ENCODE data around the gene MYO6.

The MYO6 gene

DNA sequence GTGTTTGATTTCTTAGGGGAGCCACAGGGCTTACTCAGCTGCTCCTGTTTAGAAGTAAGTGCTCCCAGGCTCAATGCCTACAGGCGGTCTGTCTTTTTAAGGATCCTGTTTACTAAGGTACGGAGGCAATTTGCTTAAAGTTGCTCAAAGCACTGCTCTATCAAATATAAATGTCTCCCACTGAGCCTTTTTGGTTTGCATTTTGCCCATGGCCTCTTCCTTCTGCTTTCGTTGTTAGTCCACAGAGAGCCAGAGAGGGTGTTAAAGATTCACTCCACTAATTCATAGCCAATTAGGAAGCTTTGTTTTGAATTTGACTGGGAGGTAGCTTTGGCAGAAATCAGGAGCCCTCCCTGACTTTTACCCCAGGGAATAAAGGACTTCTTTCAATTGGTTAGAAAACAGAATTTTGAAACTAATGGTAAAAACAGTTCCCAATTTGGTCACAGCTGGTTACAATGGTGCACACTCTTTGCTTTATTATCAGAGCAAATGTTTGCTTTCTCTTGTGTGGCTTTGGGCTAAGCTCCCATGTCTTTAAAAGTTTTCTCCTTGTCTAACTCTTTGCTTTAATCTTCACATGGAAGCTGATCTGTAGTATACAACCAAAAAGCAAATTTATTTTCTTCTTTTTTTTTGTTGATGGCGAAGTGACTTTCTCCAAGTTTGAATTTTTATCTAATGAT is 197.2 kb downstream of the MYO6 start:
- no peak for DNase-seq (ENCODE audit: insufficient read length, low spot score)
- no peak for FAIRE-seq
- TF ChIP-seq POLR2A (IDR thresholded peaks at IDR 0.05; ENCODE audit: low read depth, low read length): no peak

DNA sequence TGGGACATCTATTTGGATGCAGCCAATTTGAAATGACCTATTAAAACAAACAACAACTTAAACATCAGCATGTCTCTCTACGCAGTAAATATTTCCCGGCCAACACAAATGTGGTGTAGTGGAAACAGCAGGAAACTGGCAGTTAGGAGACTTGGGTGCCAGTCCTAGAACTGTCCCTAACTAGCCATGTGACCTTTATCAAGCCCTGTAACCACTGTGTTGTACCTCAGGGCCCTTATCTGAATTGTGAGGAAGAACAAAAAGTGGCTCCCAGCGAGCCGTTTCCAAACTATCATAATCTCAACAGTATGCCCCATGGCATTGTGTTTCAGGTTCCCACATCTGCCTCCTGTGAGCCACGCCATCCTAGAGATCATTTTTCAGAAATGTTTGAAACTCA is 198.9 kb downstream of the MYO6 start:
- DNase-seq (ENCODE audit: insufficient read length, low spot score) (no peak), FAIRE-seq (no peak)
- TF ChIP-seq POLR2A (IDR thresholded peaks at IDR 0.05; ENCODE audit: low read depth, low read length): no peak

GRCh38 chr6:75952128-75952527 is 203.1 kb downstream of the MYO6 start:
- TF ChIP-seq POLR2A (IDR thresholded peaks at IDR 0.05; ENCODE audit: low read depth, low read length): no peak
- FAIRE-seq: no peak

DNA sequence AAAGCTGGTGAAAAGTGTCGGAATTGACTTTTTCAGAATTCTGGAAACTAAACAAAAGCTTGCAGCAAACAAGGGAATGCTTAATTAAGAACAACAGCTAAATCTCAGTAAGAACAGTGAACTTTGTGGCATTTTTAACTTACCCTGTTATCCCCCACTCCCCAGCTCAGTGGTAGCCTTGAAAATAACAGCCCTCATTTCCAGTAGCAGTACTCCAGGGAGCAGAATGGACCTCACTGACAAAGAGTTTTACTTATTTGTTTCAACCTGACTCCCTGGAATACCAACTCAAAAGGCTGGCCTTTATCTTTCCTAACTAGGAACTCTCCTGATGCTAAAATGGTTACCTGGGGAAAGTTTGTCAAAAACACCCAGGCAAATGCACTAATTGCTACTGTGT is 214.5 kb downstream of the MYO6 start:
- TF ChIP-seq POLR2A (IDR thresholded peaks at IDR 0.05; ENCODE audit: low read depth, low read length): no peak
- FAIRE-seq (no peak), DNase-seq (ENCODE audit: insufficient read length, low spot score) (no peak)

More at GRCh38 chr6:75952128-75952527, 203.1 kb downstream of the MYO6 start:
- no peak for DNase-seq (ENCODE audit: insufficient read length, low spot score)

GRCh38 chr6:75968143-75968542 is 219.1 kb downstream of the MYO6 start:
- no peak for DNase-seq (ENCODE audit: insufficient read length, low spot score)
- TF ChIP-seq POLR2A (IDR thresholded peaks at IDR 0.05; ENCODE audit: low read depth, low read length): no peak
- FAIRE-seq: no peak
